HUES48 (cell line): ENCODE data around the gene NUFIP2.

Source experiments
- H3K27ac ChIP-seq: one replicate; pipeline ENCODE4 v1.7.0; 2013; ENCODE audit warnings: low read depth, low read length, inconsistent platforms
- H3K27me3 ChIP-seq: 2 replicates; pipeline ENCODE4 v1.6.1; 2013; ENCODE audit warnings: mild to moderate bottlenecking, low read length; ENCODE audit not compliant: control insufficient read depth, insufficient read depth
- H3K36me3 ChIP-seq: 2 replicates; pipeline ENCODE4 v1.6.1; 2013; ENCODE audit warnings: low read length; ENCODE audit not compliant: control insufficient read depth, insufficient read depth
- H3K4me1 ChIP-seq: 2 replicates; pipeline ENCODE4 v1.6.1; 2013; ENCODE audit warnings: mild to moderate bottlenecking, low read length; ENCODE audit not compliant: control insufficient read depth, insufficient read depth
- H3K4me3 ChIP-seq: 2 replicates; pipeline ENCODE4 v1.5.1; 2013; ENCODE audit warnings: mild to moderate bottlenecking, low read depth, low read length
- H3K9ac ChIP-seq: 2 replicates; pipeline ENCODE4 v1.6.1; 2013; ENCODE audit warnings: mild to moderate bottlenecking, low read depth, low read length, moderate library complexity
- H3K9me3 ChIP-seq: 2 replicates; pipeline ENCODE4 v1.6.1; 2013; ENCODE audit warnings: low read length; ENCODE audit not compliant: control insufficient read depth, insufficient read depth

Gene NUFIP2

GRCh38 chr17:29299031-29299430 lies 5.1 kb upstream of the NUFIP2 start:
- Histone ChIP-seq H3K9me3 (no peaks in the 10 kb centered on the region), H3K4me3 (no peak overlapping the region), H3K36me3 (no peaks in the 10 kb centered on the region), H3K27ac (no peak overlapping the region), H3K27me3 (no peaks in the 10 kb centered on the region), H3K9ac (no peak overlapping the region), H3K4me1 (no peaks in the 10 kb centered on the region)

- H3K4me1 ChIP-seq, result peaks cover 4% of the 10 kb centered on the region
- no peak overlapping the region for H3K27ac ChIP-seq
- no peak overlapping the region for H3K4me3 ChIP-seq
- peaks cover 5% of the 10 kb centered on the region; the same call in 1 of the 2 replicates for H3K36me3 ChIP-seq
- no peaks in the 10 kb centered on the region for H3K9me3 ChIP-seq
- H3K9ac ChIP-seq, result no peak overlapping the region
- H3K27me3 ChIP-seq, result no peaks in the 10 kb centered on the region
Observed at GRCh38 chr17:29295420-29295819, 1.5 kb upstream of the NUFIP2 start.

GRCh38 chr17:29294580-29294900 lies 592 bp upstream of the NUFIP2 start:
- peak overlapping the region; percentile 96 for H3K27ac ChIP-seq
- peaks cover 14% of the 10 kb centered on the region for H3K36me3 ChIP-seq

GRCh38 chr17:29292992-29293889 lies 707 bp downstream of the NUFIP2 start:
- Histone ChIP-seq H3K27me3 (no peaks in the 10 kb centered on the region), H3K36me3 (peaks cover 25% of the 10 kb centered on the region), H3K9me3 (no peaks in the 10 kb centered on the region), H3K4me1 (peaks cover 8% of the 10 kb centered on the region), H3K4me3 (peak overlapping the region; percentile 89), H3K9ac (peak overlapping the region; percentile 86), H3K27ac (peak overlapping the region; percentile 96)

More at GRCh38 chr17:29294580-29294900, 592 bp upstream of the NUFIP2 start:
- Histone ChIP-seq H3K9ac (peak overlapping the region; percentile 91), H3K27me3 (no peaks in the 10 kb centered on the region), H3K4me1 (peaks cover 4% of the 10 kb centered on the region), H3K9me3 (no peaks in the 10 kb centered on the region), H3K4me3 (peak overlapping the region; percentile 89)

- H3K4me3 ChIP-seq, result peak overlapping the region; percentile 89
- H3K36me3 ChIP-seq, result peaks cover 32% of the 10 kb centered on the region
- H3K9me3 ChIP-seq, result no peaks in the 10 kb centered on the region
- H3K9ac ChIP-seq, result peak overlapping the region; percentile 89
- H3K27me3 ChIP-seq, result no peaks in the 10 kb centered on the region
- H3K4me1 ChIP-seq, result peaks cover 8% of the 10 kb centered on the region
- H3K27ac ChIP-seq, result peak overlapping the region; percentile 96
Observed at GRCh38 chr17:29292071-29292991, 1.6 kb downstream of the NUFIP2 start.

GRCh38 chr17:29291163-29291752 lies 2.7 kb downstream of the NUFIP2 start:
- H3K9me3 ChIP-seq, result no peaks in the 10 kb centered on the region
- H3K4me3 ChIP-seq, result peak overlapping the region; percentile 89
- peak overlapping the region; percentile 96 for H3K27ac ChIP-seq
- peaks cover 8% of the 10 kb centered on the region for H3K4me1 ChIP-seq
- H3K27me3 ChIP-seq, result no peaks in the 10 kb centered on the region
- peak overlapping the region; percentile 89; the same call in 1 of the 2 replicates for H3K9ac ChIP-seq
- H3K36me3 ChIP-seq, result peaks cover 43% of the 10 kb centered on the region

GRCh38 chr17:29289852-29290251 lies 4.1 kb downstream of the NUFIP2 start:
- no peak overlapping the region for H3K27ac ChIP-seq
- H3K9me3 ChIP-seq, result no peaks in the 10 kb centered on the region
- no peaks in the 10 kb centered on the region for H3K27me3 ChIP-seq
- H3K36me3 ChIP-seq, result peaks cover 56% of the 10 kb centered on the region
- no peak overlapping the region for H3K9ac ChIP-seq
- H3K4me3 ChIP-seq, result 0 out of 2 replicates have a peak overlapping the region, but pooled peaks have one; percentile 13
- H3K4me1 ChIP-seq, result peaks cover 11% of the 10 kb centered on the region

GRCh38 chr17:29283961-29284360 lies 10.0 kb downstream of the NUFIP2 start:
- H3K4me3 ChIP-seq, result 0 out of 2 replicates have a peak overlapping the region, but pooled peaks have one; percentile 10
- H3K4me1 ChIP-seq, result peaks cover 15% of the 10 kb centered on the region; the same call in 1 of the 2 replicates
- peaks cover 90% of the 10 kb centered on the region for H3K36me3 ChIP-seq
- H3K27ac ChIP-seq, result peak overlapping the region; percentile 8
- H3K9ac ChIP-seq, result no peak overlapping the region
- H3K27me3 ChIP-seq, result no peaks in the 10 kb centered on the region
- H3K9me3 ChIP-seq, result no peaks in the 10 kb centered on the region

- H3K9ac ChIP-seq, result no peak overlapping the region
- peaks cover 11% of the 10 kb centered on the region; the same call in 1 of the 2 replicates for H3K4me1 ChIP-seq
- H3K27me3 ChIP-seq, result no peaks in the 10 kb centered on the region
- H3K4me3 ChIP-seq, result 0 out of 2 replicates have a peak overlapping the region, but pooled peaks have one; percentile 10
- H3K36me3 ChIP-seq, result peaks cover 90% of the 10 kb centered on the region
- H3K27ac ChIP-seq, result peak overlapping the region; percentile 8
- H3K9me3 ChIP-seq, result no peaks in the 10 kb centered on the region
Observed at GRCh38 chr17:29283496-29283895, 10.5 kb downstream of the NUFIP2 start.

GRCh38 chr17:29279397-29280070 lies 14.4 kb downstream of the NUFIP2 start:
- H3K36me3 ChIP-seq, result peaks cover 82% of the 10 kb centered on the region
- H3K27me3 ChIP-seq, result no peaks in the 10 kb centered on the region
- H3K4me3 ChIP-seq, result no peak overlapping the region
- no peak overlapping the region for H3K9ac ChIP-seq
- H3K27ac ChIP-seq, result no peak overlapping the region
- peaks cover 8% of the 10 kb centered on the region; the same call in 1 of the 2 replicates for H3K4me1 ChIP-seq
- H3K9me3 ChIP-seq, result no peaks in the 10 kb centered on the region
